ENCODE measurements around the gene CD81.

CD81 gene

GRCh38 chr11:2400069-2400761 lies 23.1 kb downstream of the CD81 start, which contains the start of gene TSSC4:
TSSC4 (plus strand) TSS chr11:2400750; CDS start chr11:2402634, 1,884 bp downstream.
- peak; percentile 78 for TF ChIP-seq CTCF (IDR thresholded peaks at IDR 0.05; ENCODE audit: low read depth, low read length)
- no peaks in the 10 kb centered on the region for H3K27me3 ChIP-seq
- no peaks in the 10 kb centered on the region; the same call in 1 of the 2 replicates for H3K4me1 ChIP-seq
- DNase-seq: peak; percentile 94
- peak within 1 kb of the TSS; percentile 88 for H3K4me3 ChIP-seq (ENCODE audit: low read depth, low read length)
- no peaks in the 10 kb centered on the region for H3K9me3 ChIP-seq
- peaks cover 10% of the 10 kb centered on the region for H3K36me3 ChIP-seq

- TF ChIP-seq CTCF (IDR thresholded peaks at IDR 0.05; ENCODE audit: low read depth, low read length): no peak
- Histone ChIP-seq H3K4me3 (ENCODE audit: low read depth, low read length) (peak overlapping the region; percentile 88), H3K36me3 (peaks cover 10% of the 10 kb centered on the region), H3K27me3 (no peaks in the 10 kb centered on the region), H3K4me1 (no peaks in the 10 kb centered on the region; the same call in 1 of the 2 replicates), H3K9me3 (no peaks in the 10 kb centered on the region)
- no peak for DNase-seq
Measured at GRCh38 chr11:2400762-2401435, 23.8 kb downstream of the CD81 start.

GRCh38 chr11:2401436-2401984 lies 24.4 kb downstream of the CD81 start:
- Histone ChIP-seq H3K9me3 (no peaks in the 10 kb centered on the region), H3K36me3 (peaks cover 10% of the 10 kb centered on the region), H3K4me1 (no peaks in the 10 kb centered on the region; the same call in 1 of the 2 replicates), H3K4me3 (ENCODE audit: low read depth, low read length) (peak overlapping the region; percentile 88), H3K27me3 (no peaks in the 10 kb centered on the region)
- peak; percentile 16; the same call in 1 of the 2 replicates for TF ChIP-seq CTCF (IDR thresholded peaks at IDR 0.05; ENCODE audit: low read depth, low read length)
- no peak for DNase-seq

GRCh38 chr11:2402106-2402505 lies 25.0 kb downstream of the CD81 start:
- no peak overlapping the region for H3K4me3 ChIP-seq (ENCODE audit: low read depth, low read length)
- H3K36me3 ChIP-seq: peaks cover 10% of the 10 kb centered on the region

GRCh38 chr11:2402890-2403645 lies 26.0 kb downstream of the CD81 start:
- no peaks in the 10 kb centered on the region for H3K27me3 ChIP-seq
- H3K9me3 ChIP-seq: no peaks in the 10 kb centered on the region
- H3K36me3 ChIP-seq: peaks cover 10% of the 10 kb centered on the region
- no peak overlapping the region for H3K4me3 ChIP-seq (ENCODE audit: low read depth, low read length)
- no peak for DNase-seq
- TF ChIP-seq CTCF (IDR thresholded peaks at IDR 0.05; ENCODE audit: low read depth, low read length): no peak
- H3K4me1 ChIP-seq: no peaks in the 10 kb centered on the region; the same call in 1 of the 2 replicates

More at GRCh38 chr11:2402106-2402505, 25.0 kb downstream of the CD81 start:
- Histone ChIP-seq H3K9me3 (no peaks in the 10 kb centered on the region), H3K4me1 (no peaks in the 10 kb centered on the region; the same call in 1 of the 2 replicates), H3K27me3 (no peaks in the 10 kb centered on the region)
- no peak for TF ChIP-seq CTCF (IDR thresholded peaks at IDR 0.05; ENCODE audit: low read depth, low read length)
- DNase-seq: no peak

All from BE2C (cell line).